H9 (cell line): Measurements from ENCODE around the gene IL12RB1. TPM values are rescaled to one million over a fixed set of nuclear protein-coding genes. Genes with fewer than 3 reads are reported as not detected.

Experiments used
- DNase-seq: peaks from one replicate; pipeline ENCODE4 v3.0.0-alpha.2; 2017
- H2AFZ ChIP-seq: one replicate; pipeline ENCODE4 v1.6.1; 2013; ENCODE audit warnings: mild to moderate bottlenecking, low read length, control low read depth, moderate library complexity
- H2AK5ac ChIP-seq: 2 replicates; pipeline ENCODE4 v1.6.1; 2013; ENCODE audit warnings: low read length, control low read depth, mixed read lengths; ENCODE audit not compliant: insufficient read length
- H2BK120ac ChIP-seq: one replicate; pipeline ENCODE4 v1.6.1; 2013; ENCODE audit warnings: low read depth, mild to moderate bottlenecking, low read length, control low read depth, inconsistent platforms; ENCODE audit not compliant: poor library complexity, severe bottlenecking
- H2BK12ac ChIP-seq: 2 replicates; pipeline ENCODE4 v1.6.1; 2013; ENCODE audit warnings: low read length, control low read depth, mixed read lengths, low read depth; ENCODE audit not compliant: insufficient read length
- H2BK15ac ChIP-seq: 2 replicates; pipeline ENCODE4 v1.6.1; 2013; ENCODE audit warnings: low read depth, low read length, control low read depth
- H2BK20ac ChIP-seq: one replicate; pipeline ENCODE4 v1.6.1; 2013; ENCODE audit warnings: low read depth, mild to moderate bottlenecking, low read length, control low read depth, inconsistent platforms; ENCODE audit not compliant: poor library complexity, severe bottlenecking
- H2BK5ac ChIP-seq: 2 replicates; pipeline ENCODE4 v1.6.1; 2013; ENCODE audit warnings: low read length, control low read depth, mixed read lengths; ENCODE audit not compliant: insufficient read length
- H3K14ac ChIP-seq: 2 replicates; pipeline ENCODE4 v1.6.1; 2013; ENCODE audit warnings: low read length, control low read depth; ENCODE audit not compliant: insufficient read depth
- H3K18ac ChIP-seq: 2 replicates; pipeline ENCODE4 v1.6.1; 2013; ENCODE audit warnings: low read depth, mild to moderate bottlenecking, mixed read lengths, low read length, control low read depth; ENCODE audit not compliant: insufficient read length
- H3K23ac ChIP-seq: 2 replicates; pipeline ENCODE4 v1.6.1; 2013; ENCODE audit warnings: low read length, control low read depth, mixed read lengths, low read depth; ENCODE audit not compliant: insufficient read length
- H3K23me2 ChIP-seq: 2 replicates; pipeline ENCODE4 v1.6.1; 2013; ENCODE audit warnings: low read depth, mild to moderate bottlenecking, mixed read lengths, low read length, control low read depth; ENCODE audit not compliant: insufficient read length, poor library complexity, severe bottlenecking
- H3K27ac ChIP-seq: 2 replicates; pipeline ENCODE4 v1.5.1; 2013; ENCODE audit warnings: low read length, control low read depth, mixed read lengths, low read depth; ENCODE audit not compliant: insufficient read length
- H3K27me3 ChIP-seq: 2 replicates; pipeline ENCODE4 v1.6.1; 2013; ENCODE audit warnings: low read length, control low read depth, inconsistent platforms; ENCODE audit not compliant: insufficient read depth
- H3K4ac ChIP-seq: 2 replicates; pipeline ENCODE4 v1.6.1; 2013; ENCODE audit warnings: low read depth, mild to moderate bottlenecking, control low read depth, inconsistent platforms, low read length, moderate library complexity
- H3K4me1 ChIP-seq: 2 replicates; pipeline ENCODE4 v1.6.1; 2013; ENCODE audit warnings: low read length, control low read depth, inconsistent platforms; ENCODE audit not compliant: insufficient read depth
- H3K4me2 ChIP-seq: 2 replicates; pipeline ENCODE4 v1.6.1; 2013; ENCODE audit warnings: low read length, control low read depth, mixed read lengths; ENCODE audit not compliant: insufficient read length, insufficient read depth
- H3K56ac ChIP-seq: 2 replicates; pipeline ENCODE4 v1.6.1; 2013; ENCODE audit warnings: low read depth, mild to moderate bottlenecking, mixed read lengths, low read length, control low read depth; ENCODE audit not compliant: insufficient read length
- H3K79me1 ChIP-seq: 2 replicates; pipeline ENCODE4 v1.6.1; 2013; ENCODE audit warnings: low read depth, mild to moderate bottlenecking, moderate library complexity, low read length, control low read depth, inconsistent platforms; ENCODE audit not compliant: insufficient read depth, poor library complexity, severe bottlenecking
- H3K79me2 ChIP-seq: 2 replicates; pipeline ENCODE4 v1.6.1; 2013; ENCODE audit warnings: low read length, control low read depth, inconsistent platforms; ENCODE audit not compliant: insufficient read depth
- H3K9ac ChIP-seq: 2 replicates; pipeline ENCODE4 v1.6.1; 2013; ENCODE audit warnings: low read length, control low read depth, mixed read lengths; ENCODE audit not compliant: insufficient read length; ENCODE audit errors: extremely low read depth
- H3K9me3 ChIP-seq: one replicate; pipeline ENCODE4 v1.6.1; 2013; ENCODE audit warnings: low read depth, low read length, inconsistent platforms; ENCODE audit not compliant: control insufficient read depth
- H3T11ph ChIP-seq: one replicate; pipeline ENCODE4 v1.6.1; 2013; ENCODE audit warnings: mild to moderate bottlenecking, low read length, control low read depth, inconsistent platforms
- H4K20me1 ChIP-seq: one replicate; pipeline ENCODE4 v1.6.1; 2013; ENCODE audit not compliant: control insufficient read depth, insufficient read length, insufficient read depth
- H4K5ac ChIP-seq: 2 replicates; pipeline ENCODE4 v1.6.1; 2013; ENCODE audit warnings: low read depth, mild to moderate bottlenecking, mixed read lengths, low read length, control low read depth; ENCODE audit not compliant: insufficient read length
- H4K8ac ChIP-seq: replicated peaks from 2 replicates; pipeline ENCODE4 v1.6.1; 2013; ENCODE audit warnings: low read length, control low read depth, mixed read lengths, low read depth; ENCODE audit not compliant: insufficient read length
- H4K91ac ChIP-seq: 2 replicates; pipeline ENCODE4 v1.6.1; 2013; ENCODE audit warnings: low read depth, mild to moderate bottlenecking, moderate library complexity, mixed read lengths, low read length, control low read depth; ENCODE audit not compliant: insufficient read length
- H3K27ac Mint-ChIP-seq, 3 experiments: 2 replicates in 2 of 3; 3 replicates in 1 of 3; pipeline ENCODE4 v1.8.0; 2020 to 2021; ENCODE audit warnings: mixed read lengths in 3 of 3, mild to moderate bottlenecking in 1 of 3, moderate library complexity in 1 of 3
- H3K27me3 Mint-ChIP-seq: 2 replicates; pipeline ENCODE4 v1.8.0; 2021; ENCODE audit warnings: low read depth, mild to moderate bottlenecking, moderate library complexity, mixed read lengths
- H3K36me3 Mint-ChIP-seq, 3 experiments: 2 replicates in 2 of 3; 3 replicates in 1 of 3; pipeline ENCODE4 v1.8.0; 2020 to 2021; ENCODE audit warnings: low read depth in 3 of 3, mixed read lengths in 3 of 3; ENCODE audit not compliant: insufficient read depth in 1 of 3
- H3K4me1 Mint-ChIP-seq, 2 experiments: 2 replicates each; pipeline ENCODE4 v1.8.0; 2020; ENCODE audit warnings: mixed read lengths in 2 of 2
- H3K4me3 Mint-ChIP-seq, 2 experiments: 2 replicates in 1 of 2; 3 replicates in 1 of 2; pipeline ENCODE4 v1.8.0; 2020 to 2021; ENCODE audit warnings: mild to moderate bottlenecking in 2 of 2, mixed read lengths in 2 of 2, moderate library complexity in 1 of 2
- H3K9me3 Mint-ChIP-seq, 2 experiments: 2 replicates in 1 of 2; 3 replicates in 1 of 2; pipeline ENCODE4 v1.8.0; 2020; ENCODE audit warnings: mild to moderate bottlenecking in 2 of 2, mixed read lengths in 2 of 2, moderate library complexity in 1 of 2
- CTCF ChIP-seq: fragments of 200-600 bp; sonication (generic); conservative IDR thresholded peaks from 3 replicates; pipeline ENCODE4 v1.8.0; 2021; ENCODE audit warnings: antibody characterized with exemption, mild to moderate bottlenecking
- WGBS: extraction: QIAGEN DNeasy Blood & Tissue Kit; methylation state at CpG from one replicate; pipeline ENCODE4 v1.1.7; 2013; ENCODE audit warnings: missing lambda C conversion rate, low lambda C conversion rate, mixed read lengths; ENCODE audit not compliant: insufficient read length; ENCODE audit errors: extremely low coverage; 5-methylcytosine and 5-hydroxymethylcytosine counted together
- total RNA-seq: library from RNA; stranded (reverse); gene quantifications from 2 replicates; pipeline ENCODE4 v1.2.1, GENCODE V29; 2021

IL12RB1 gene
- total RNA-seq, 1 experiment from 2014 or later = not detected

- H3K14ac ChIP-seq = no peak overlapping the region
- Mint-ChIP-seq H3K9me3 (no peaks in the 10 kb centered on the region; a peak in 1 of 5 replicates), H3K27ac (no peak overlapping the region), H3K4me3 (no peak overlapping the region), H3K36me3 (peaks cover 6 to 26% (median 21%) of the 10 kb centered on the region in 3 experiments; a peak in 6 of 7 replicates), H3K4me1 (peaks cover 24 to 29% of the 10 kb centered on the region in 2 experiments), H3K27me3 (peaks cover 4% of the 10 kb centered on the region; the same call in 1 of the 2 replicates)
- no peak for DNase-seq
- H2AFZ ChIP-seq = no peak overlapping the region
- no CpG with 5 or more reads among the region's 5 CpGs for WGBS
- no peak overlapping the region for H3T11ph ChIP-seq
- peaks cover 4% of the 10 kb centered on the region for H4K20me1 ChIP-seq
- H3K4ac ChIP-seq = no peak overlapping the region
- H3K23ac ChIP-seq = no peak overlapping the region
- H3K18ac ChIP-seq = no peak overlapping the region
- no peaks in the 10 kb centered on the region for H3K79me1 ChIP-seq
- H3K9me3 ChIP-seq = no peaks in the 10 kb centered on the region
- H3K27me3 ChIP-seq = no peaks in the 10 kb centered on the region
- H3K9ac ChIP-seq = no peak overlapping the region
- H4K91ac ChIP-seq = no peak overlapping the region
- H3K4me2 ChIP-seq = no peak overlapping the region
- no peak overlapping the region for H4K8ac ChIP-seq
- no peak overlapping the region for H2BK20ac ChIP-seq
- H2BK120ac ChIP-seq = no peak overlapping the region
- no peak overlapping the region for H2BK5ac ChIP-seq
- no peak overlapping the region for H3K56ac ChIP-seq
- H3K79me2 ChIP-seq = no peaks in the 10 kb centered on the region
- peaks cover 3% of the 10 kb centered on the region for H3K23me2 ChIP-seq
- no peak overlapping the region for H2BK15ac ChIP-seq
- H3K4me1 ChIP-seq = no peaks in the 10 kb centered on the region; the same call in 1 of the 2 replicates
- H3K27ac ChIP-seq = no peak overlapping the region
- no peak overlapping the region for H2BK12ac ChIP-seq
- no peak overlapping the region for H4K5ac ChIP-seq
- no peak for TF ChIP-seq CTCF
- H2AK5ac ChIP-seq = no peak overlapping the region
Measured at GRCh38 chr19:18121166-18121565, 34.4 kb upstream of the IL12RB1 start.
